Astrocyte of the spinal cord (primary cell): ENCODE results near the gene PTGFRN.

Experiments used
- DNase-seq: peaks from one replicate; pipeline ENCODE4 v3.0.0; 2011; ENCODE audit warnings: low read depth, low spot score
- H3K4me3 ChIP-seq: 2 replicates; pipeline ENCODE4 v1.5.1; 2011; ENCODE audit warnings: low read depth, mild to moderate bottlenecking, low read length, moderate library complexity
- in situ Hi-C: cut with HindIII; loops from 2 replicates; pipeline ENCODE4 v1.10.0; 2017; ENCODE audit warnings: low sequenced_read_pairs
- TF ChIP-seq, protein P1 (sequence below): IDR thresholded peaks from 2 replicates; pipeline ENCODE4 v1.5.1; 2012; ENCODE audit warnings: low read depth, mild to moderate bottlenecking, low read length, inconsistent platforms

The PTGFRN gene

DNA sequence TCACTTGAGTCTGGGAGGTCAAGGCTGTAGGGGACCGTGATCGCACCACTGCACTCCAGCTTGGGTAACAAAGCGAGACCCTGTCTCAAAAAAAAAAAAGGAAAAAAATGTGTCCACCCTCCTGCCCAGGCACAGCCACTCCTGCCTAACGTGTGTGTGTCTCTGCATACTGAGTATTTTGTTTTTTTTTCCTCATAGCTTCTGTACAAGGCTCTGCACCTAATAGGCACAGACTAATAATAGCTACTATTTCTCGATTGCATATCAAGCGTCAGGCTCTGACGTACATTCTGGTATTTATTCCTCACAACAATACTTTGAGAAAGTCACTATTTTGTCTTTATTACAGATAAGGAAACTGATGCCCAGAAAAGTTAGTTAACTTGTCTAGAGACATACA is 5.0 kb downstream of the PTGFRN start:
- no peak for DNase-seq
- in situ Hi-C loops: no loop called here
- TF ChIP-seq, protein P1, sequence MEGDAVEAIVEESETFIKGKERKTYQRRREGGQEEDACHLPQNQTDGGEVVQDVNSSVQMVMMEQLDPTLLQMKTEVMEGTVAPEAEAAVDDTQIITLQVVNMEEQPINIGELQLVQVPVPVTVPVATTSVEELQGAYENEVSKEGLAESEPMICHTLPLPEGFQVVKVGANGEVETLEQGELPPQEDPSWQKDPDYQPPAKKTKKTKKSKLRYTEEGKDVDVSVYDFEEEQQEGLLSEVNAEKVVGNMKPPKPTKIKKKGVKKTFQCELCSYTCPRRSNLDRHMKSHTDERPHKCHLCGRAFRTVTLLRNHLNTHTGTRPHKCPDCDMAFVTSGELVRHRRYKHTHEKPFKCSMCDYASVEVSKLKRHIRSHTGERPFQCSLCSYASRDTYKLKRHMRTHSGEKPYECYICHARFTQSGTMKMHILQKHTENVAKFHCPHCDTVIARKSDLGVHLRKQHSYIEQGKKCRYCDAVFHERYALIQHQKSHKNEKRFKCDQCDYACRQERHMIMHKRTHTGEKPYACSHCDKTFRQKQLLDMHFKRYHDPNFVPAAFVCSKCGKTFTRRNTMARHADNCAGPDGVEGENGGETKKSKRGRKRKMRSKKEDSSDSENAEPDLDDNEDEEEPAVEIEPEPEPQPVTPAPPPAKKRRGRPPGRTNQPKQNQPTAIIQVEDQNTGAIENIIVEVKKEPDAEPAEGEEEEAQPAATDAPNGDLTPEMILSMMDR: no peak
- H3K4me3 ChIP-seq: no peak overlapping the region

DNA sequence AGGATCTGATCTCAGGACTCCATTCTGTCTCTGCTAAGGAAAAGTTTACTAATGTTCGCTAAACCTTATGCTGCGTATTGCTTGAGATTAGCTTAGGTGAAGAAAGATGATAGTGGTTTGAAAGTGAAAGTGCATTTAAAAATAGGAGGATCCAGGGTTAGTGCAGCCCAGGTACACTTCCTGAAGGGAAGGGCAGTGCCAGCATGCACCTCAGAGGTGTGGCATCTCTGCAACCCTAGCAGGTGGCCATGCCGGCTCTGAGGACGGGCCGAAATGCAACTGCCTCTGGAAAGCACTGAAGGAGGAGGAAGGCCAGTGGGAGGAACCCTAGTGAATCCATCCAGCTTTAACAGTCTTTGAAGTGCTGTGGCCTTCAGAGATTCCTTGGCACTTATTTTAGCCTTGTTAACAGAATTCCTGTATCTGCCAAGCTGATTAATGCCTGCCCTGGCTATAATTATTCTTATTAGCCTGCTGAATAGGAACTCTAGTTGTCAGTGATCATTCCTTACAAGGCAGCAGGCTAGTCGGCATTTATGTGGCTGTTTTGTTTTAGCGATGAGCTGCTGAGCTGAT is 5.5 kb downstream of the PTGFRN start:
- in situ Hi-C loops: no loop called here
- TF ChIP-seq, protein P1: no peak
- H3K4me3 ChIP-seq: no peak overlapping the region
- no peak for DNase-seq

DNA sequence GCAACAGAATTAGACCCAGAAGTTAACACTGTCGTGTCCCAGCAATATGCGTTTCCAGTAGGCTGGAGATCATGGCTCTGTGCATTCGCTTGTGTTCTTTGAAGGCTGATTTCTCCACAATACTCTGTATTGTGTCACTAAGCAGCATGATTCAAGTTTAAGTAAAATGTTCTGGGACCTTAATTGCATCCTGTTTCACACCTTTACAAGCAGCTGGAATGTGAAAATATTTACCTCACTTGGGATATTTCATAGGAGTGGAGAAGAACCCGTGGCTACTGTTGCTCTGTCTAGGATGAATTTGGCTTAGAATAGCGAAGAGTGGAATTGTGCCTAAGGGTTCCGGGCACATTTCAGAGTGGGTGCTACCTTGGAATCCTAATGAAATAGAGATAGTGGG is 6.3 kb downstream of the PTGFRN start:
- in situ Hi-C loops: no loop called here
- no peak for DNase-seq
- H3K4me3 ChIP-seq: no peak overlapping the region
- TF ChIP-seq, protein P1: no peak

DNA sequence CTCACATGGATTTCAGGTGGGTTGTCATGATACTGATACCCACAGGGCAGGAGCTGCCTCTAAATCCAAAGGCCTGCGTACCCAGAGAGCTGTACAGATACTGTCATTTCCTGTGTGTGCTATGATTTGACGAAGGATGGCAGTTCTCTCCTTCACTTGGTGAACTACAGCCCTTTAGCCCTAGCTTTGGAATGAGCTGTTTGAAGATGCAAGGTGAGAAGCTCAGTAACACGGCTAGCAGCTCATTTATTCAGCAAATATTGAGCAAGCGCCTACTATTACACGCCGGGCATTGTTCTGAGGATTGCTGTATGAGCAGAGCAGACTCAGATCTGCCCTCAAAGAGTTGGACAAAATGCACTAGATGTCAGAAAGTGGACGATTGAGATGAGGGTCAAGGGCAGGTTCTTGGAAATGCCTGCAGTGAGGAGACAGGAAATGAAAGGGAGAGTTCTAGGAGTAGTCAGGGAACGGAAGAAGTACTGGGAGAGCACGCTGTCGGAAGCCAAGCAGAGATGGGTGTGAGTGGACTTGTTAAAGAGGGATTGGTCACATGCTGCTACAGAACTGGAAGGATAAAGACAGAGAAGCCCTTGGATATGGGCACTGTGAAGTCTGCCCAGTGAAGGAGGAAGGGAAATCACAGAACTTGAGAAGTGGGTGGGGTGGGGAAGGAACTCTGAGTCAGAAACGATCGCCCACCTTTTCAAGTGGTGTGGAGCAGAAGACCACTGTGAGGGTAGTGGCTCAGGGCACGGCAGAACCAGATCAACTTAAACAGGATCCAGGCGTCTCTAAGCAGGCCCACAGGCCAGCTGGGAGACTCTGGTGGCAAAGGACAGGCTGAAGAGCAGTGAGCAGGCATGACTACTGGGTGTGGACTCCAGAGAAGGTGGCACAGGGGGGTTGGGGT is 7.1 kb downstream of the PTGFRN start:
- in situ Hi-C loops: no loop called here
- TF ChIP-seq, protein P1: no peak
- no peak for DNase-seq
- no peak overlapping the region for H3K4me3 ChIP-seq

DNA sequence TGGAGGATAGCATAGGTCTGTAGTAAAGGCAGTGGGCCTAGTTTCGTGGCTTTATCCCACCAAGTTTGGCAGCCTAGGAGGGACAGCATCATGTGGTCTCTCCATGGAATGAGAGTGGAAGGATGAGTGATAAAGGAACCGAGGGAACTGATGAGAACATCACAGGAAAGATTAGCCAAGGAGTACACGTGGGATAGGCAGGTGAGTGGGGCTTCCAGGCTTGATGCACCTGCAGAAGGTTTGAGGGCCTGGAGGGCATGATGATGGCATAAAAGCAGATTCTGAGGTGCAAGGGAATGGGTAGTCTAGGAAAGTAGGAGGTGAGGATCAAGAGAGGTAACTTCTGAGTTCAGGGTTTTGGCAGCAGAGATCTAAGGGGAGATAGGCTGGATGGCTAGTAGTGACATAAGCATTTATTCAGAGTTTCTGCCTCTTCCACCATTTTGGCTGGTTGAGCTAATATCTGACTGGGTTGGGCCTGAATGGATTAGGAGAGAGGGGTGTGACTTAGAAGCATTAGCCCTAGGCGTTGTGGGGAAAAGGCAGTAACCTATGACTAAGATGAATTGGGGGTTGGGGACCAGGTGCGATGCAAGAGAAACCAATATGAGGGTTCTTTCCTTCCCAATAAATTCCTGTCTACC is 9.1 kb downstream of the PTGFRN start:
- in situ Hi-C loops: no loop called here
- TF ChIP-seq, protein P1: no peak
- DNase-seq: no peak
- no peak overlapping the region for H3K4me3 ChIP-seq

DNA sequence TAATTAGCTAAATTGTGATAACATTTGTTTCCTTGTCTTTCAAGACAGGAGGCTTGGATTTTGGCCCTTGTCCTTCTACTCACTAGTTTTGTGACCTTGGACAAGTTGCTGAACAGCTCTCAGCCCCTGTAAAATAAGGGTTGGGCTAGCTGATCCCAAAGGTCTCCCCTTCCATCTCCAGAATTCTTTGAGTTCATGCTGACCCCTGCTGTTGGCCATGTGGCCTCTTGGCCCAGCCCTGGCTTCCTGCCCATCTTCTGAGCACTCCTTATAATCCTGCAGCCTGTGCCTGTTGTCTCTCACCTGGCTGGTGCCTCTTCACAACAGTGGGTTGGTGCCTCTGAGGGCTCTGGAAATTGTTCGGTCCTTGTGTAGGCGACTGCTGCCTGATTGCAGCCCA is 10.1 kb downstream of the PTGFRN start:
- in situ Hi-C loops: no loop called here
- TF ChIP-seq, protein P1: no peak
- H3K4me3 ChIP-seq: no peak overlapping the region
- DNase-seq: no peak
